Measurements from ENCODE around the gene CUEDC2.

The CUEDC2 gene

GRCh38 chr10:102414749-102415148 is 17.6 kb downstream of the CUEDC2 start:
- Histone ChIP-seq H3K27ac (ENCODE audit: low read depth, low read length, poor library complexity, severe bottlenecking) (no peak overlapping the region), H3K9ac (ENCODE audit: low read length) (no peak overlapping the region), H3K4me3 (ENCODE audit: low read depth, low read length, poor library complexity, severe bottlenecking) (no peak overlapping the region), H2AFZ (ENCODE audit: low read length) (no peak overlapping the region), H3K79me2 (ENCODE audit: insufficient read depth, low read length) (no peaks in the 10 kb centered on the region), H3K4me1 (ENCODE audit: insufficient read depth, low read length, severe bottlenecking) (peaks cover 8% of the 10 kb centered on the region), H3K36me3 (ENCODE audit: insufficient read depth, low read length) (no peaks in the 10 kb centered on the region), H3K9me3 (ENCODE audit: low read length) (no peaks in the 10 kb centered on the region), H4K20me1 (ENCODE audit: insufficient read depth, low read length) (no peaks in the 10 kb centered on the region), H3K4me2 (ENCODE audit: low read length) (no peak overlapping the region), H3K27me3 (ENCODE audit: insufficient read depth, low read length) (no peaks in the 10 kb centered on the region), H3F3A (ENCODE audit: insufficient read depth, low read length) (no peaks in the 10 kb centered on the region), H3K9me2 (ENCODE audit: low read depth, low read length) (no peaks in the 10 kb centered on the region)
- TF ChIP-seq, protein P1, sequence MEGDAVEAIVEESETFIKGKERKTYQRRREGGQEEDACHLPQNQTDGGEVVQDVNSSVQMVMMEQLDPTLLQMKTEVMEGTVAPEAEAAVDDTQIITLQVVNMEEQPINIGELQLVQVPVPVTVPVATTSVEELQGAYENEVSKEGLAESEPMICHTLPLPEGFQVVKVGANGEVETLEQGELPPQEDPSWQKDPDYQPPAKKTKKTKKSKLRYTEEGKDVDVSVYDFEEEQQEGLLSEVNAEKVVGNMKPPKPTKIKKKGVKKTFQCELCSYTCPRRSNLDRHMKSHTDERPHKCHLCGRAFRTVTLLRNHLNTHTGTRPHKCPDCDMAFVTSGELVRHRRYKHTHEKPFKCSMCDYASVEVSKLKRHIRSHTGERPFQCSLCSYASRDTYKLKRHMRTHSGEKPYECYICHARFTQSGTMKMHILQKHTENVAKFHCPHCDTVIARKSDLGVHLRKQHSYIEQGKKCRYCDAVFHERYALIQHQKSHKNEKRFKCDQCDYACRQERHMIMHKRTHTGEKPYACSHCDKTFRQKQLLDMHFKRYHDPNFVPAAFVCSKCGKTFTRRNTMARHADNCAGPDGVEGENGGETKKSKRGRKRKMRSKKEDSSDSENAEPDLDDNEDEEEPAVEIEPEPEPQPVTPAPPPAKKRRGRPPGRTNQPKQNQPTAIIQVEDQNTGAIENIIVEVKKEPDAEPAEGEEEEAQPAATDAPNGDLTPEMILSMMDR (IDR thresholded peaks at IDR 0.05; ENCODE audit: low read length), result no peak
- no peak for TF ChIP-seq EZH2 (IDR thresholded peaks at IDR 0.05; ENCODE audit: borderline replicate concordance, low read length)

GRCh38 chr10:102413806-102414561 is 18.4 kb downstream of the CUEDC2 start:
- no peaks in the 10 kb centered on the region for H4K20me1 ChIP-seq (ENCODE audit: insufficient read depth, low read length)
- H3K27ac ChIP-seq (ENCODE audit: low read depth, low read length, poor library complexity, severe bottlenecking), result no peak overlapping the region
- H3K4me2 ChIP-seq (ENCODE audit: low read length), result no peak overlapping the region
- no peaks in the 10 kb centered on the region for H3F3A ChIP-seq (ENCODE audit: insufficient read depth, low read length)
- H3K79me2 ChIP-seq (ENCODE audit: insufficient read depth, low read length), result no peaks in the 10 kb centered on the region
- no peaks in the 10 kb centered on the region for H3K36me3 ChIP-seq (ENCODE audit: insufficient read depth, low read length)
- no peak overlapping the region for H3K4me3 ChIP-seq (ENCODE audit: low read depth, low read length, poor library complexity, severe bottlenecking)
- H2AFZ ChIP-seq (ENCODE audit: low read length), result no peak overlapping the region
- H3K9me2 ChIP-seq (ENCODE audit: low read depth, low read length), result no peaks in the 10 kb centered on the region
- TF ChIP-seq EZH2 (IDR thresholded peaks at IDR 0.05; ENCODE audit: borderline replicate concordance, low read length), result no peak
- TF ChIP-seq, protein P1 (IDR thresholded peaks at IDR 0.05; ENCODE audit: low read length), result no peak
- H3K4me1 ChIP-seq (ENCODE audit: insufficient read depth, low read length, severe bottlenecking), result peaks cover under 1% of the 10 kb centered on the region
- H3K9me3 ChIP-seq (ENCODE audit: low read length), result no peaks in the 10 kb centered on the region
- H3K27me3 ChIP-seq (ENCODE audit: insufficient read depth, low read length), result no peaks in the 10 kb centered on the region
- no peak overlapping the region for H3K9ac ChIP-seq (ENCODE audit: low read length)

DNA sequence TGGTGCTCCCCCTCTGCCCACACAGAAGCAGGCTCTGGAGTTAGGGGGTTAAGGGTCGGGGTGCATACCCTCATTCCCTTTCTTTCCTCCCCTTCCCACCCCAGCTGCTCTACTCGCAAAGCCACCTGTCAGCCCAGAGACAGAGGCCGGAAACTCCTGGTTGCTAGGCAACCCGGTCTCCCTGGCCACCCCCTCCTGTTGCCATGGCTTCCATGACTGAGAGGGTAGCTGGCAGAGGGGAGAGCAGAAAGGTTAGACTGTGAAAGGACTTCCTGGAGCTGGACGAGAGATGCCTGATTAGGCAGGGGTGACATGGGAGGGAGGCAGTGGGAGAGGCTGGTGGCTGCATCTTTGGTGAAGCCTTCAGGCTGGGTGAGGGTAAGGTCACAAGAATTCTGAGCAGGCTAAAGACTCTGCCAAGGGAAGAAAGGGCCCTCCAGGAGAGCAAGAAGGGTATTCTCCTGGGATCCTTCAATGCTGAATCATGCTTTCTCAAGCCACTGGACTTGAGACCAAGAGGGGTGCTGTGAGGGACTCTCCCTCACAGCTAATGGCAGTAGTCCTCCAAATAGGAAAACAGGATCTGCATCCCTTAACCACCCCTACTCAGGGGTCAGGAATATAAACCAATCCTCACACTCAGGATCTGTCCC is 19.2 kb downstream of the CUEDC2 start:
- TF ChIP-seq EZH2 (IDR thresholded peaks at IDR 0.05; ENCODE audit: borderline replicate concordance, low read length), result no peak
- TF ChIP-seq, protein P1 (IDR thresholded peaks at IDR 0.05; ENCODE audit: low read length), result no peak
- no peaks in the 10 kb centered on the region for H3K9me3 ChIP-seq (ENCODE audit: low read length)
- no peak overlapping the region for H3K27ac ChIP-seq (ENCODE audit: low read depth, low read length, poor library complexity, severe bottlenecking)
- no peaks in the 10 kb centered on the region for H3K79me2 ChIP-seq (ENCODE audit: insufficient read depth, low read length)
- no peak overlapping the region for H3K4me2 ChIP-seq (ENCODE audit: low read length)
- no peaks in the 10 kb centered on the region for H3K4me1 ChIP-seq (ENCODE audit: insufficient read depth, low read length, severe bottlenecking)
- H4K20me1 ChIP-seq (ENCODE audit: insufficient read depth, low read length), result no peaks in the 10 kb centered on the region
- H3K27me3 ChIP-seq (ENCODE audit: insufficient read depth, low read length), result no peaks in the 10 kb centered on the region
- no peak overlapping the region for H2AFZ ChIP-seq (ENCODE audit: low read length)
- no peaks in the 10 kb centered on the region for H3F3A ChIP-seq (ENCODE audit: insufficient read depth, low read length)
- no peaks in the 10 kb centered on the region for H3K36me3 ChIP-seq (ENCODE audit: insufficient read depth, low read length)
- no peak overlapping the region for H3K9ac ChIP-seq (ENCODE audit: low read length)
- no peak overlapping the region for H3K4me3 ChIP-seq (ENCODE audit: low read depth, low read length, poor library complexity, severe bottlenecking)
- no peaks in the 10 kb centered on the region for H3K9me2 ChIP-seq (ENCODE audit: low read depth, low read length)
